Mucosa of descending colon (tissue), 3 donors: ENCODE results near the gene COPZ2. TPM values are rescaled to one million over a fixed set of nuclear protein-coding genes. Genes with fewer than 3 reads are reported as not detected.
"Not testable (repeated sequence)": the region's sequence is repeated elsewhere in the genome, so short reads cannot be mapped to it uniquely, and the experiment has no call there.

Source experiments
- ATAC-seq: fragments of 200-7000 bp; cut with Tn5 transposase; one replicate; pipeline ENCODE4 v1.9.1; 2020; ENCODE audit warnings: mild to moderate bottlenecking, moderate library complexity
- DNase-seq, 3 donors: peaks; one replicate each; pipeline ENCODE4 v3.0.0-alpha.2; 2020
- H3K36me3 ChIP-seq: fragments of 200-600 bp; one replicate; pipeline ENCODE4 v1.8.0; 2021; ENCODE audit warnings: low read depth, mild to moderate bottlenecking
- H3K4me1 ChIP-seq: fragments of 200-600 bp; one replicate; pipeline ENCODE4 v1.8.0; 2021; ENCODE audit warnings: low read depth, mild to moderate bottlenecking
- H3K4me3 ChIP-seq: fragments of 200-600 bp; one replicate; pipeline ENCODE4 v1.8.0; 2021; ENCODE audit warnings: mild to moderate bottlenecking
- H3K9me3 ChIP-seq: fragments of 200-600 bp; one replicate; pipeline ENCODE4 v1.8.0; 2021; ENCODE audit warnings: mild to moderate bottlenecking
- intact Hi-C, 2 donors: fragments of 100-400 bp; cut with DNase I in 1 of 2; cut with micrococcal nuclease in 1 of 2; formaldehyde crosslinking; loops; one replicate each; pipeline versions ENCODE4 v1.11.0 to v1.11.1; 2022; cut with DNase I, micrococcal nuclease
- long read RNA-seq, 2 donors: library from polyadenylated mRNA; unstranded; transcript quantifications; one replicate each; pipeline ENCODE4 v2.0.0, GENCODE V29; 2019 to 2021
- total RNA-seq, 3 donors: library from RNA; stranded (reverse); fragmentation: NEBNext Ultra II Directional in 2 of 3; extraction: Animal tissue kit (Norgen Biotek cat#: 25700) in 2 of 3; gene quantifications; one replicate each; pipeline versions ENCODE4 v1.2.1 to v1.2.4, GENCODE V29; 2021 to 2023
- TF ChIP-seq, protein P1 (sequence below): fragments of 200-600 bp; IDR thresholded peaks from one replicate; pipeline ENCODE4 v1.8.0; 2022; ENCODE audit warnings: antibody characterized with exemption, mild to moderate bottlenecking
- donor health status: DM: no; HTN: no; CAD: no; lungs with moderate emphysema.
- donor health status: DM: no; HTN: no; CAD: no.
- donor health status: DM: no; HTN: yes; CAD: no.

The COPZ2 gene, protein sequence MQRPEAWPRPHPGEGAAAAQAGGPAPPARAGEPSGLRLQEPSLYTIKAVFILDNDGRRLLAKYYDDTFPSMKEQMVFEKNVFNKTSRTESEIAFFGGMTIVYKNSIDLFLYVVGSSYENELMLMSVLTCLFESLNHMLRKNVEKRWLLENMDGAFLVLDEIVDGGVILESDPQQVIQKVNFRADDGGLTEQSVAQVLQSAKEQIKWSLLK
- total RNA-seq = 10 to 100 TPM in 2 of 3 donors, 1 to 10 TPM in 1; 3.9 to 43.3 (median 14.3) TPM
- long read RNA-seq, donor 1, transcript COPZ2-210 (9 exons, 895 nt) = major isoform, 19 of 36 reads
- long read RNA-seq, donor 1, partial matches to known transcripts = 3 of 36 reads
- long read RNA-seq, donor 1, other reads (novel, unspliced or antisense) = 14 of 36 reads
- long read RNA-seq, donor 2 = 0 reads

DNA sequence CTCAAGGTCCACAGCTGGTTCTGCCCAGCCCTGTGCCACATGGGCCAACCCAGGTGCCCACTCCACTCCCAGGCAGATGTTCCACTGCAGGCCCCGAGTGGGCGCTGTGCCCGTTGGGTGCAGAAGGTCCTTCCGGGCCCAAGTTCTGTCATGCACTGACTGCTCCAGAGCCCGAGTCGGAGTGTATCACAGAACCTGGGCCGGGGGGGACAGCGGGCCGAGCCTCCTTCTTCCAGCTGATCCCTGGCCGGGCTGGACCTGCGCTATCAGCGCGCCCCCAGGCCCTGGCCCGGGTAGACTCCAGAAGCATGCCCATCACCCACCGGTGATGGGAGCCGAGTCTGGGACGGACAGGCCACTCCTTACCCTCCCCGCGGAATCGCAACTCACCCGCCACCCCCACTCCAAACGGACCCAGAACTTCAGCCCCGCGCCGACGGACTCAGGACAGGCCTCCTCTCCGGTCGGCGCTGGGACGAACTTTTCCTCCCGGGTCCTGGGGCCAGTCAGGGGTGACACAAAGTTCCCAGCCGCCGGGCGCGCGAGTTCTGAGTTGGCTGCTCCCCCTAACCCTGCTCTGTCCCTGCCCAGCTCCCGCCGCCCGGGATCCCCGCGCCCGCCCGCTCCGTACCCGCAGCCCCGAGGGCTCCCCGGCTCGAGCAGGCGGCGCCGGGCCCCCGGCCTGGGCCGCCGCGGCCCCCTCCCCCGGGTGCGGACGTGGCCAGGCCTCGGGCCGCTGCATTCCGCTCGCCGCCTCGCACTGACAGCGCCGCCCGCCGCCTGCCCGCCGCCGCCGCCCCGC, at the start of gene COPZ2:
COPZ2 (minus strand) TSS at position 762 of the 802 bp plus-strand sequence; CDS start at position 742, 20 bp downstream.
- peak within 1 kb of the TSS; percentile 19 for H3K4me3 ChIP-seq

GRCh38 chr17:48084932-48085331, 47.3 kb upstream of the COPZ2 start:
- TF ChIP-seq, protein P1, sequence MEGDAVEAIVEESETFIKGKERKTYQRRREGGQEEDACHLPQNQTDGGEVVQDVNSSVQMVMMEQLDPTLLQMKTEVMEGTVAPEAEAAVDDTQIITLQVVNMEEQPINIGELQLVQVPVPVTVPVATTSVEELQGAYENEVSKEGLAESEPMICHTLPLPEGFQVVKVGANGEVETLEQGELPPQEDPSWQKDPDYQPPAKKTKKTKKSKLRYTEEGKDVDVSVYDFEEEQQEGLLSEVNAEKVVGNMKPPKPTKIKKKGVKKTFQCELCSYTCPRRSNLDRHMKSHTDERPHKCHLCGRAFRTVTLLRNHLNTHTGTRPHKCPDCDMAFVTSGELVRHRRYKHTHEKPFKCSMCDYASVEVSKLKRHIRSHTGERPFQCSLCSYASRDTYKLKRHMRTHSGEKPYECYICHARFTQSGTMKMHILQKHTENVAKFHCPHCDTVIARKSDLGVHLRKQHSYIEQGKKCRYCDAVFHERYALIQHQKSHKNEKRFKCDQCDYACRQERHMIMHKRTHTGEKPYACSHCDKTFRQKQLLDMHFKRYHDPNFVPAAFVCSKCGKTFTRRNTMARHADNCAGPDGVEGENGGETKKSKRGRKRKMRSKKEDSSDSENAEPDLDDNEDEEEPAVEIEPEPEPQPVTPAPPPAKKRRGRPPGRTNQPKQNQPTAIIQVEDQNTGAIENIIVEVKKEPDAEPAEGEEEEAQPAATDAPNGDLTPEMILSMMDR = no peak
- H3K9me3 ChIP-seq = no peaks in the 10 kb centered on the region
- no peaks in the 10 kb centered on the region for H3K36me3 ChIP-seq
- ATAC-seq (no peak), DNase-seq (no peak)
- intact Hi-C loops = no loop called here
- no peak overlapping the region for H3K4me3 ChIP-seq
- H3K4me1 ChIP-seq = peaks cover 10% of the 10 kb centered on the region

More for the DNA sequence above, at the start of gene COPZ2:
- intact Hi-C loops = no loop called here
- ATAC-seq (peak; percentile 89), DNase-seq (peak; percentile 54 to 72 (median 71))
- Histone ChIP-seq H3K36me3 (no peaks in the 10 kb centered on the region), H3K9me3 (no peaks in the 10 kb centered on the region), H3K4me1 (peaks cover 5% of the 10 kb centered on the region)
- TF ChIP-seq, protein P1 = peak; percentile 69

DNA sequence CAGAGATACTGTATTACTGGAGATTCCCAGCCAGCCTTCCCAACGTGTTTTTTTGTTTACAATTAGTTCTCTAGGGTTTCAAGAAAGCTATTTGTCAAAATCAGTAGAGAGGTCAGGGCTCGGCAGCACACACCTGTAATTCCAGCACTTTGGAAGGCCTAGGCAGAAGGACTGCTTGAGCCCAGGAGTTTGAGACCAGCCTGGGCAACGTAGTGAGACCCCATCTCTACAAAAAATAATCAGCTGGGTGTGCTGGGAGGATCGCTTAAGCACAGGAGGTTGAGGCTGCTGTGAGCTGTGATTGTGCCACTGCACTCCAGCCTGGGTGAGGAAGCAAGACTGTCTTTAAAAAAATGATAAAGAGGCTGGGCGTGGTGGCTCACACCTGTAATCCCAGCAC, 44.3 kb upstream of the COPZ2 start:
- Histone ChIP-seq H3K36me3 (no peaks in the 10 kb centered on the region), H3K4me3 (no peak overlapping the region), H3K9me3 (no peaks in the 10 kb centered on the region), H3K4me1 (peaks cover 10% of the 10 kb centered on the region)
- ATAC-seq (no peak), DNase-seq (no peak)
- intact Hi-C loops = no loop called here
- TF ChIP-seq, protein P1 = no peak

DNA sequence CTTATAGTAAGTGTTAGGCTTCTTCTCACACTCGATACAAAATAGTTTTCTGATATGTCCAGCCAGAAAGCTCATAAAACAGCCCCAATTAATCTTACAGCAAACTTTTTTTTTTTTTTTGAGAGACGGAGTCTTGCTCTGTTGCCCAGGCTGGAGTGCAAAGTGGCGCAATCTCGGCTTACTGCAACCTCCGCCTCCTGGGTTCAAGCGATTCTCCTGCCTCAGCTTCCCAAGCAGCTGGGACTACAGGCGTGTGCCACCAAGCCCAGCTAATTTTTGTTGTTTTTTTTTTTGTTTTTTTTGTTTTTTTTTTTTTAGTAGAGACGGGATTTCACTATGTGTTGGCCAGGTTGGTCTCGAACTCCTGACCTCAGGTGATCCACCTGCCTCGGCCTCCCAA, 39.6 kb upstream of the COPZ2 start:
- H3K4me1 ChIP-seq, DNase-seq, ATAC-seq, H3K36me3 ChIP-seq, H3K9me3 ChIP-seq, intact Hi-C loops, H3K4me3 ChIP-seq: not testable (repeated sequence)

- DNase-seq (peak in 1 of 3 donors; percentile 97), ATAC-seq (peak; percentile 87)
- H3K36me3 ChIP-seq = no peaks in the 10 kb centered on the region
- no peaks in the 10 kb centered on the region for H3K9me3 ChIP-seq
- H3K4me3 ChIP-seq = no peak overlapping the region
- intact Hi-C loops = loop anchor here (2.0 to 5.0 kb wide), 2 partner anchors 47 to 48 kb away; no protein-coding TSS in a partner anchor
- TF ChIP-seq, protein P1 = peak; percentile 53
- no peaks in the 10 kb centered on the region for H3K4me1 ChIP-seq
These were observed 36.9 kb upstream of the COPZ2 start for GRCh38 chr17:48074322-48075081.

GRCh38 chr17:48073566-48074094, 36.0 kb upstream of the COPZ2 start:
- DNase-seq, ATAC-seq, H3K4me1 ChIP-seq, H3K36me3 ChIP-seq, H3K9me3 ChIP-seq, H3K4me3 ChIP-seq: not testable (repeated sequence)
- intact Hi-C loops = loop anchor here (2.0 to 5.0 kb wide), 2 partner anchors 46 to 47 kb away; no protein-coding TSS in a partner anchor

GRCh38 chr17:48072811-48073210, 35.2 kb upstream of the COPZ2 start:
- not testable (repeated sequence) for DNase-seq, H3K4me1 ChIP-seq, H3K36me3 ChIP-seq, H3K4me3 ChIP-seq, H3K9me3 ChIP-seq, ATAC-seq
- intact Hi-C loops = loop anchor here in 1 of 2 donors (5.0 kb wide), 1 partner anchor 46 kb away; no protein-coding TSS in a partner anchor
